GM13976 (cell line): ENCODE data around the gene MYOZ2.

Experiments used
- DNase-seq: peaks from one replicate; pipeline ENCODE4 v3.0.0; 2012; ENCODE audit warnings: low spot score
- CTCF ChIP-seq: IDR thresholded peaks from 2 replicates; pipeline ENCODE4 v1.5.1; 2012; ENCODE audit warnings: borderline replicate concordance, mild to moderate bottlenecking; ENCODE audit not compliant: insufficient read depth; ENCODE audit errors: extremely low read depth, missing control alignments, control extremely low read depth
- in situ Hi-C: fragments of 300-500 bp; cut with MboI; formaldehyde crosslinking; loops from one replicate; pipeline ENCODE4 v1.12.0; 2022; ENCODE audit warnings: low sequenced_read_pairs, mixed read lengths, inconsistent platforms; ENCODE audit not compliant: unreplicated experiment

MYOZ2 gene

GRCh38 chr4:119179011-119179410 is 43.4 kb downstream of the MYOZ2 start:
- DNase-seq, result no peak
- no peak for TF ChIP-seq CTCF
- in situ Hi-C loops, result no loop called here

DNA sequence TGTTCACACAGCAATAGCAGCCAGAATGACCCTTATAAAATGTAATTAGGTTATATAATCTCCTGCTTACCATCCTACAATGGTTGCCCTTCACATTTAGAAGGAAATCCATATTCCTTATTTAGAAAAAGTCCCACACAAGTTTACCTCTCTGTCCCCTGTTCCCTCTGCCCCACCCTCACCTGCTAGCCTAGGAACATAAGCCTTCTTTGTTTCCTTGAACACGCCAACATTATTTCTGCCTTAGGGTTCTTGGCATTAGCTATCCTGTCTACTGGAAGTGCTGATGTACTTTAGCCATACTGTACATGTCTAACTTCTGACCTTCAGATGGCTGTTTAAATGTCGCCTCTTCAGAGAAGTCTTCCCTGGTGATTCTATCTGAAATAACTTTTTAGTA is 48.5 kb downstream of the MYOZ2 start:
- no peak for TF ChIP-seq CTCF
- DNase-seq, result no peak
- in situ Hi-C loops, result no loop called here

GRCh38 chr4:119189638-119190037 is 54.0 kb downstream of the MYOZ2 start:
- in situ Hi-C loops, result no loop called here
- no peak for TF ChIP-seq CTCF
- no peak for DNase-seq

DNA sequence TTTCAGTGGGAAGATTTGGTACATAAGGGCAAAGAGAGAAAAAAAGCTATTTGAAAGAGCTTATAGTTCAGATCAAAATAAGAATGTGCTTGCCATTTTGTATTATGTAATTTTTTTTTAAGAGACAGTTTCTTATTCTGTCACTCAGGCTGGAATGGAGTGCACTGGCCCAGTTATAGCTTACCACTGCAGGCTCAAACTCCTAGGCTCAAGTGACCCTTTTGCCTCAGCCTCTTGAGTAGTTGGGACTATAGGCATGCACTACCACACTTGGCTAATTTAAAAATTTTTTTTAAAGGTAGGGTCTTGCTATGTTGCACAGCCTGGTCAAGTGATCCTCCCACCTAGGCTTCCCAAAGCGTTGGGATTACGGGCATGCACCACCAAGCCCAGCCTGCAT is 54.7 kb downstream of the MYOZ2 start:
- no peak for TF ChIP-seq CTCF
- in situ Hi-C loops, result no loop called here
- no peak for DNase-seq

GRCh38 chr4:119191505-119191904 is 55.9 kb downstream of the MYOZ2 start:
- in situ Hi-C loops, result no loop called here
- no peak for TF ChIP-seq CTCF
- DNase-seq, result no peak

- TF ChIP-seq CTCF, result no peak
- no peak for DNase-seq
- in situ Hi-C loops, result no loop called here
Observed at GRCh38 chr4:119197772-119198212, 62.2 kb downstream of the MYOZ2 start.

DNA sequence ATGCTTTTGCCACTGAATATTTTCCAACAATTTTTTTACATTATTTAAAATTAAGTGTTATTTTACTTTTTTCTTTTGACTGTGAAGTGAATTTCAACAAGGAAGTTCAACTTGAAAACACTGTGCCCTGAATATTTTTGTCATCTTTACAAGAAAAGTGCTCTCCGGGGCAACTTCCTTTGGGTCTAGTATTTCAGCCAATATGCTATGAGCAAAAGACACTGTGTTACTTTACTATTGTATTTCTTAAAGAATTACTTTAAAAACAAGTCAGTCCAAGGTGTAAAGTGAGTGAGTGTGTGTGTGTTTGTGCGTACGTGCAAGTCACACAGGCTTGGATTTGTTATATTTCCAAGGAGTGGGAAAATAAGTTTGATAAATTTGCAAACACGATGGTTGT is 69.3 kb downstream of the MYOZ2 start:
- no peak for DNase-seq
- no peak for TF ChIP-seq CTCF
- in situ Hi-C loops, result no loop called here
